ENCODE data around the gene TNFRSF12A. TPM values are rescaled to one million over a fixed set of nuclear protein-coding genes. Genes with fewer than 3 reads are reported as not detected.

The TNFRSF12A gene
- total and polyA plus RNA-seq, 4 experiments from 2014 or later: 0.33 to 1.0 (median 0.58) TPM

DNA sequence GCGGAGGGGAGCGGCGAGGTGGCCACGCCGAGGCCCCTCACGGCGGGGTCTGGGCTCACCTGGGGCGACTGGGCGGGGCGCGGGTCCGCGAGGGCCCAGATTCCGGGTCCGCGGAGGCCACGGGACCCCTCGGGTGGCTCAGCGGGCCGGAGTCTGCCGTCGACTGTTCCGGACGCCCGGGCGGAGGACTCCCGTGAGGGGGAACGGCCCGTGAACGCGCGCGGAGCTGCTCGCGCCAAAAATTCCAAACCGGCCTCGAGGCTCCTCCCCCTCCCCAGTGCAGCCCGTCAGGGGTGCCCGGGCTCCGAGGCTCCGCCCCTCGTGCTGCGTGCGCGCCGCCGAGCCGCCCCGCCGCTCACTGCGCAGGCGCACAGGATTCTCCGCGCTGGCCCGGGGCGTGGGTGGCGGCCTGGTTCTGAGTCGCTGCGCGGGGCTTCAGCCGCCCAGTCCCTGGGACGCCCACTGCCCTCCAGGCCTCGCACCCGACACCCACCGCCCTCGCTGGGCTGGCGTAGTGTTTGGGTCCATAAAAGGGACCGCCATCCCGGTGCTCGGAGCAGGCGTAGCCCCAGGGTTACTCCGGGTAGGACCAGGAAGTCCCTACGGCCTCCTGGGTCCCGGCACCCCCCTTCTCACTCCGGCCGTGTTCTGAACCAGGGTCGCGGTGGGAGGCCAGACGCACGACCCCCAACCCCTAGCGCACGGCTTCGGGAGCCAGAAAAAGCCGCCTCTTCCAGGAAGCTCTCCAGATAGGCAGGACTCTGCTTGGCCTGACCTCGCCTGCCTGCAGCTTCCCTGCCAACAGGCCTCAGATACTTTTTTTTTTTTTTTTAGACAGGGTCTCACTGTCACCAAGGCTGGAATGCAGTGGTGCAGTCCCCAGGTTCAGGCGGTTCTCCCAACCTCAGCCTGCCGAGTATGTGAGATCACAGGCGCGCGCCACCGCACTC is 39.7 kb upstream of the TNFRSF12A start, which contains the start of gene PKMYT1:
TSS of gene PKMYT1 (minus strand) at position 220 of the 950 bp plus-strand sequence. CDS start 789 bp downstream, outside the sequence.
- H3K27ac ChIP-seq (ENCODE audit: low read depth, low read length): peak within 1 kb of the TSS; percentile 84
- H3K27me3 Mint-ChIP-seq: peaks cover 2% of the 10 kb centered on the region in 2 donors
- H3K9me3 Mint-ChIP-seq: no peaks in the 10 kb centered on the region
- POLR2A ChIA-PET (ENCODE audit: partially characterized antibody): interaction anchor here (0.6 to 5.4 kb wide), 7 partner anchors 13 to 149 kb away, joined by 3 to 49 read pairs (median 5); partner anchors contain the start of genes FLYWCH1, FLYWCH2, KREMEN2 and PAQR4
- no peaks in the 10 kb centered on the region for H3K27me3 ChIP-seq (ENCODE audit: insufficient read depth, low read length)
- peak; percentile 87 to 97 (median 95) for DNase-seq
- peak within 1 kb of the TSS; percentile 55 to 89 (median 75) for H3K27ac Mint-ChIP-seq
- CTCF ChIA-PET (ENCODE audit: partially characterized antibody): interaction anchor here (0.5 to 1.2 kb wide), 5 partner anchors 8 to 97 kb away, joined by 3 to 4 read pairs (median 3); no protein-coding TSS in a partner anchor
- peaks cover 0 to 14% (median 6%) of the 10 kb centered on the region in 4 donors for H3K4me1 Mint-ChIP-seq
- peak within 1 kb of the TSS; percentile 57 to 73 for H3K4me3 ChIP-seq (ENCODE audit: low read length in 2 of 2)
- peak within 1 kb of the TSS; percentile 77 to 85 (median 84) for H3K4me3 Mint-ChIP-seq
- H3K36me3 ChIP-seq (ENCODE audit: insufficient read depth, low read length): no peaks in the 10 kb centered on the region
- peaks cover 16% of the 10 kb centered on the region for H3K4me1 ChIP-seq (ENCODE audit: insufficient read depth, low read length)
- intact Hi-C loops (cut with micrococcal nuclease): loop anchor here (1.0 kb wide), 2 partner anchors 11 to 144 kb away; partner anchors contain the start of gene PAQR4
- no peaks in the 10 kb centered on the region for H3K9me3 ChIP-seq (ENCODE audit: control insufficient read depth in 1 of 2, low read length in 2 of 2)
- H3K36me3 Mint-ChIP-seq: peaks cover 0 to 1% of the 10 kb centered on the region in 2 donors

GRCh38 chr16:2981177-2981898 is 38.8 kb upstream of the TNFRSF12A start:
- H3K4me1 ChIP-seq (ENCODE audit: insufficient read depth, low read length): peaks cover 16% of the 10 kb centered on the region
- Mint-ChIP-seq H3K36me3 (peaks cover 0 to 1% of the 10 kb centered on the region in 2 donors), H3K9me3 (no peaks in the 10 kb centered on the region), H3K4me1 (peaks cover 0 to 14% (median 6%) of the 10 kb centered on the region in 4 donors), H3K27me3 (peaks cover 2% of the 10 kb centered on the region in 2 donors), H3K27ac (peak overlapping the region in 5 of 7 donors; percentile 55 to 89 (median 68)), H3K4me3 (peak overlapping the region; percentile 79 to 87 (median 84))
- CTCF ChIA-PET (ENCODE audit: partially characterized antibody): interaction anchor here (0.8 to 1.2 kb wide), 4 partner anchors 9 to 96 kb away, joined by 3 to 4 read pairs (median 3); no protein-coding TSS in a partner anchor
- no peaks in the 10 kb centered on the region for H3K9me3 ChIP-seq (ENCODE audit: control insufficient read depth in 1 of 2, low read length in 2 of 2)
- no peak overlapping the region for H3K27ac ChIP-seq (ENCODE audit: low read depth, low read length)
- H3K27me3 ChIP-seq (ENCODE audit: insufficient read depth, low read length): no peaks in the 10 kb centered on the region
- no peak for DNase-seq
- peak overlapping the region in 1 of 2 donors; percentile 73 for H3K4me3 ChIP-seq (ENCODE audit: low read length in 2 of 2)
- POLR2A ChIA-PET (ENCODE audit: partially characterized antibody): interaction anchor here (0.6 to 5.4 kb wide), 7 partner anchors 14 to 148 kb away, joined by 3 to 49 read pairs (median 5); partner anchors contain the start of genes FLYWCH1, FLYWCH2, KREMEN2 and PAQR4
- no peaks in the 10 kb centered on the region for H3K36me3 ChIP-seq (ENCODE audit: insufficient read depth, low read length)
- intact Hi-C loops (cut with micrococcal nuclease): no loop called here

- H3K27ac ChIP-seq (ENCODE audit: low read depth, low read length): no peak overlapping the region
- no peaks in the 10 kb centered on the region for H3K9me3 Mint-ChIP-seq
- peaks cover 0 to 1% of the 10 kb centered on the region in 2 donors for H3K36me3 Mint-ChIP-seq
- H3K36me3 ChIP-seq (ENCODE audit: insufficient read depth, low read length): no peaks in the 10 kb centered on the region
- H3K27me3 Mint-ChIP-seq: peaks cover 2% of the 10 kb centered on the region in 2 donors
- intact Hi-C loops (cut with micrococcal nuclease): no loop called here
- H3K27me3 ChIP-seq (ENCODE audit: insufficient read depth, low read length): no peaks in the 10 kb centered on the region
- H3K27ac Mint-ChIP-seq: peak overlapping the region in 3 of 7 donors; percentile 58 to 69 (median 68)
- no peak for DNase-seq
- H3K9me3 ChIP-seq (ENCODE audit: control insufficient read depth in 1 of 2, low read length in 2 of 2): no peaks in the 10 kb centered on the region
- CTCF ChIA-PET (ENCODE audit: partially characterized antibody): interaction anchor here (0.9 to 1.2 kb wide), 3 partner anchors 20 to 96 kb away, joined by 3 to 4 read pairs (median 3); partner anchors contain the start of gene FLYWCH1
- peak overlapping the region; percentile 79 to 87 (median 84) for H3K4me3 Mint-ChIP-seq
- peaks cover 16% of the 10 kb centered on the region for H3K4me1 ChIP-seq (ENCODE audit: insufficient read depth, low read length)
- H3K4me1 Mint-ChIP-seq: peaks cover 0 to 14% (median 6%) of the 10 kb centered on the region in 4 donors
- POLR2A ChIA-PET (ENCODE audit: partially characterized antibody): interaction anchor here (5.4 kb wide), 1 partner anchor 14 kb away, joined by 49 read pairs; the partner anchor contains the start of genes KREMEN2 and PAQR4
- H3K4me3 ChIP-seq (ENCODE audit: low read length in 2 of 2): no peak overlapping the region
Measured at GRCh38 chr16:2981899-2982250, 38.3 kb upstream of the TNFRSF12A start.

- Histone ChIP-seq H3K4me1 (ENCODE audit: insufficient read depth, low read length) (peaks cover 16% of the 10 kb centered on the region), H3K9me3 (ENCODE audit: control insufficient read depth in 1 of 2, low read length in 2 of 2) (no peaks in the 10 kb centered on the region), H3K27ac (ENCODE audit: low read depth, low read length) (no peak overlapping the region), H3K36me3 (ENCODE audit: insufficient read depth, low read length) (no peaks in the 10 kb centered on the region), H3K27me3 (ENCODE audit: insufficient read depth, low read length) (no peaks in the 10 kb centered on the region), H3K4me3 (ENCODE audit: low read length in 2 of 2) (no peak overlapping the region)
- no peak for DNase-seq
- peaks cover 0 to 1% of the 10 kb centered on the region in 2 donors for H3K36me3 Mint-ChIP-seq
- POLR2A ChIA-PET (ENCODE audit: partially characterized antibody): interaction anchor here (5.4 kb wide), 1 partner anchor 15 kb away, joined by 49 read pairs; the partner anchor contains the start of genes KREMEN2 and PAQR4
- H3K27ac Mint-ChIP-seq: peak overlapping the region in 2 of 7 donors; percentile 12 to 58
- CTCF ChIA-PET (ENCODE audit: partially characterized antibody): interaction anchor here (0.7 to 1.4 kb wide), 7 partner anchors 17 to 302 kb away, joined by 3 read pairs; partner anchors contain the start of gene FLYWCH1
- peaks cover 0 to 14% (median 6%) of the 10 kb centered on the region in 4 donors for H3K4me1 Mint-ChIP-seq
- intact Hi-C loops (cut with micrococcal nuclease): no loop called here
- H3K27me3 Mint-ChIP-seq: peaks cover 0 to 2% of the 10 kb centered on the region in 2 donors
- H3K9me3 Mint-ChIP-seq: no peaks in the 10 kb centered on the region
- peak overlapping the region in 1 of 8 donors; percentile 27 for H3K4me3 Mint-ChIP-seq
Measured at GRCh38 chr16:2982402-2982801, 37.8 kb upstream of the TNFRSF12A start.

GRCh38 chr16:2983706-2984136 is 36.4 kb upstream of the TNFRSF12A start:
- H3K9me3 ChIP-seq (ENCODE audit: control insufficient read depth in 1 of 2, low read length in 2 of 2): no peaks in the 10 kb centered on the region
- H3K27me3 Mint-ChIP-seq: no peaks in the 10 kb centered on the region
- no peak overlapping the region for H3K4me3 ChIP-seq (ENCODE audit: low read length in 2 of 2)
- ChIA-PET POLR2A (ENCODE audit: partially characterized antibody) (interaction anchor here (5.4 kb wide), 1 partner anchor 16 kb away, joined by 49 read pairs; the partner anchor contains the start of genes KREMEN2 and PAQR4), CTCF (ENCODE audit: partially characterized antibody) (interaction anchor here (1.0 to 1.4 kb wide), 2 partner anchors 22 to 45 kb away, joined by 3 read pairs; no protein-coding TSS in a partner anchor)
- intact Hi-C loops (cut with micrococcal nuclease): loop anchor here (1.0 kb wide), 1 partner anchor 22 kb away; no protein-coding TSS in a partner anchor
- H3K4me1 Mint-ChIP-seq: peaks cover 0 to 14% (median 6%) of the 10 kb centered on the region in 4 donors
- H3K4me3 Mint-ChIP-seq: peak overlapping the region in 2 of 8 donors; percentile 20 to 51
- H3K36me3 Mint-ChIP-seq: peaks cover 0 to 1% of the 10 kb centered on the region in 2 donors
- H3K9me3 Mint-ChIP-seq: no peaks in the 10 kb centered on the region
- no peaks in the 10 kb centered on the region for H3K36me3 ChIP-seq (ENCODE audit: insufficient read depth, low read length)
- H3K27me3 ChIP-seq (ENCODE audit: insufficient read depth, low read length): no peaks in the 10 kb centered on the region
- peaks cover 16% of the 10 kb centered on the region for H3K4me1 ChIP-seq (ENCODE audit: insufficient read depth, low read length)
- DNase-seq: peak in 3 of 5 donors; percentile 48 to 55 (median 48)
- no peak overlapping the region for H3K27ac ChIP-seq (ENCODE audit: low read depth, low read length)
- H3K27ac Mint-ChIP-seq: no peak overlapping the region

DNA sequence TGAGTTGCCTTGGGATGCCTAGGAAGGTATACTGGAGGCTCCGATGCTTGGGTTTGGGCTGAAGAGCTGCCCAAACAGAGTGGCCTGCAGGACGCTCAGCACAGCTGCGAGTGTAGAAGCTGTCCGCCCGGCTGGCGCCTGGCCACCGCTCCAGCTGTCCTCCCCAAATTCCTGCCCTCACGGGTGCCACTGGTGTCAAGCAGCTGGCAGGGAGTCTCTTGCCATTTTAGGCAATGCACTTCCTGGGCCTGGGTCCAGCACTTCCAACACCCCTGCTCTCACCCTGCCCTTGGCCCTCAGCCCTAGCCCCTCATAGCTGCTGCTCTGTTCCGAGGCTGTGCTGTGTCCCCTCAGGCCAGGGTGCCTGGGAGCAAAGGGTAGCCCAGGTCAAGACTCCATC is 34.7 kb upstream of the TNFRSF12A start:
- H3K36me3 ChIP-seq (ENCODE audit: insufficient read depth, low read length): no peaks in the 10 kb centered on the region
- Mint-ChIP-seq H3K4me3 (no peak overlapping the region), H3K36me3 (peaks cover 0 to 1% of the 10 kb centered on the region in 2 donors), H3K4me1 (peaks cover 0 to 14% (median 6%) of the 10 kb centered on the region in 4 donors), H3K27me3 (no peaks in the 10 kb centered on the region), H3K27ac (no peak overlapping the region), H3K9me3 (no peaks in the 10 kb centered on the region)
- H3K9me3 ChIP-seq (ENCODE audit: control insufficient read depth in 1 of 2, low read length in 2 of 2): no peaks in the 10 kb centered on the region
- POLR2A ChIA-PET (ENCODE audit: partially characterized antibody): no interaction called here
- CTCF ChIA-PET (ENCODE audit: partially characterized antibody): interaction anchor here (1.3 kb wide), 1 partner anchor 42 kb away, joined by 5 read pairs; no protein-coding TSS in a partner anchor
- H3K27ac ChIP-seq (ENCODE audit: low read depth, low read length): no peak overlapping the region
- H3K27me3 ChIP-seq (ENCODE audit: insufficient read depth, low read length): no peaks in the 10 kb centered on the region
- intact Hi-C loops (cut with micrococcal nuclease): no loop called here
- peaks cover 8% of the 10 kb centered on the region for H3K4me1 ChIP-seq (ENCODE audit: insufficient read depth, low read length)
- no peak for DNase-seq
- H3K4me3 ChIP-seq (ENCODE audit: low read length in 2 of 2): no peak overlapping the region
